OCI-LY7 (cell line): Measurements from ENCODE around the gene TRPV6. TPM values are rescaled to one million over a fixed set of nuclear protein-coding genes. Genes with fewer than 3 reads are reported as not detected.

Experiments
- BruUV-seq: library from RNA; stranded (reverse); fragments of 400-500 nt; replicated peaks from 2 replicates; lab custom pipeline; 2021; lab: Mats Ljungman, UMichigan
- CTCF ChIA-PET: fragments of 300-600 bp; sonication (Branson Sonifier 250); formaldehyde crosslinking; loops from one replicate; lab custom pipeline; 2022; ENCODE audit warnings: antibody characterized with exemption; ENCODE audit not compliant: unreplicated experiment; lab: Charles Lee
- POLR2A ChIA-PET: fragments of 300-600 bp; sonication (Branson Sonifier 250); formaldehyde crosslinking; loops from one replicate; lab custom pipeline; 2022; ENCODE audit warnings: antibody characterized with exemption; lab: Charles Lee
- DNase-seq: peaks from one replicate; pipeline ENCODE4 v3.0.0-alpha.2; 2015; ENCODE audit warnings: low spot score
- H2AFZ ChIP-seq: fragments of 200-600 bp; sonication (generic), shearing (Covaris generic); 2 replicates; pipeline ENCODE4 v1.6.1; 2014; ENCODE audit warnings: mild to moderate bottlenecking, antibody characterized with exemption, low read length, moderate library complexity
- H3K27ac ChIP-seq: fragments of 200-600 bp; sonication (generic); 2 replicates; pipeline ENCODE4 v1.5.1; 2014; ENCODE audit warnings: mixed run types, low read depth, mild to moderate bottlenecking, moderate library complexity, low read length, inconsistent platforms; ENCODE audit not compliant: poor library complexity, severe bottlenecking
- H3K36me3 ChIP-seq: fragments of 200-600 bp; sonication (generic); 2 replicates; pipeline ENCODE4 v1.6.1; 2014; ENCODE audit warnings: mild to moderate bottlenecking, antibody characterized with exemption, low read length, moderate library complexity, mixed read lengths; ENCODE audit not compliant: insufficient read depth
- H3K4me1 ChIP-seq: fragments of 200-600 bp; sonication (generic); 2 replicates; pipeline ENCODE4 v1.5.1; 2014; ENCODE audit warnings: mild to moderate bottlenecking, low read length; ENCODE audit not compliant: insufficient read depth, poor library complexity, severe bottlenecking
- H3K4me2 ChIP-seq: fragments of 200-600 bp; sonication (generic); 2 replicates; pipeline ENCODE4 v1.6.1; 2014; ENCODE audit warnings: mild to moderate bottlenecking, low read length
- H3K4me3 ChIP-seq: fragments of 200-600 bp; sonication (generic); 2 replicates; pipeline ENCODE4 v1.5.1; 2014; ENCODE audit warnings: mild to moderate bottlenecking, low read depth, low read length; ENCODE audit not compliant: poor library complexity, severe bottlenecking
- H3K79me2 ChIP-seq: fragments of 200-600 bp; sonication (generic); 2 replicates; pipeline ENCODE4 v1.6.1; 2016; ENCODE audit warnings: low read depth, mild to moderate bottlenecking, low read length, moderate library complexity, mixed read lengths; ENCODE audit not compliant: insufficient read depth
- H3K9me2 ChIP-seq: fragments of 200-600 bp; sonication (generic); 2 replicates; pipeline ENCODE4 v1.6.1; 2016; ENCODE audit warnings: mild to moderate bottlenecking, low read length, mixed read lengths; ENCODE audit not compliant: insufficient read depth
- H3K9me3 ChIP-seq: fragments of 200-600 bp; sonication (generic); 2 replicates; pipeline ENCODE4 v1.6.1; 2014; ENCODE audit warnings: mild to moderate bottlenecking, mixed run types, low read length, mixed read lengths
- H4K20me1 ChIP-seq: fragments of 200-600 bp; sonication (generic); 2 replicates; pipeline ENCODE4 v1.6.1; 2014; ENCODE audit warnings: mild to moderate bottlenecking, antibody characterized with exemption, low read length, moderate library complexity, mixed read lengths; ENCODE audit not compliant: insufficient read depth
- EZH2phosphoT487 ChIP-seq: fragments of 200-600 bp; sonication (generic); IDR thresholded peaks from 2 replicates; pipeline ENCODE4 v1.6.1; 2018; ENCODE audit warnings: low read depth, borderline replicate concordance, mild to moderate bottlenecking, mixed run types, antibody characterized with exemption, low read length, moderate library complexity, mixed read lengths
- intact Hi-C: fragments of 100-400 bp; cut with micrococcal nuclease; formaldehyde crosslinking; loops from one replicate; pipeline ENCODE4 v1.10.0; 2022; ENCODE audit not compliant: unreplicated experiment
- total RNA-seq, 2 experiments: library from RNA; depleted of rRNA in 1 of 2; stranded (reverse); fragments of >200 nt in 1 of 2; shearing (Covaris generic) in 1 of 2; gene quantifications; 2 replicates each; pipeline ENCODE4 v1.2.3, GENCODE V29; 2014 to 2022
- TF ChIP-seq, protein P1 (sequence below): fragments of 200-600 bp; sonication (generic); conservative IDR thresholded peaks from 2 replicates; pipeline ENCODE4 v1.5.1; 2014; ENCODE audit warnings: mild to moderate bottlenecking, antibody characterized with exemption, low read length, moderate library complexity, mixed read lengths

The TRPV6 gene
- total RNA-seq, 2 experiments from 2014 or later: not detected

DNA sequence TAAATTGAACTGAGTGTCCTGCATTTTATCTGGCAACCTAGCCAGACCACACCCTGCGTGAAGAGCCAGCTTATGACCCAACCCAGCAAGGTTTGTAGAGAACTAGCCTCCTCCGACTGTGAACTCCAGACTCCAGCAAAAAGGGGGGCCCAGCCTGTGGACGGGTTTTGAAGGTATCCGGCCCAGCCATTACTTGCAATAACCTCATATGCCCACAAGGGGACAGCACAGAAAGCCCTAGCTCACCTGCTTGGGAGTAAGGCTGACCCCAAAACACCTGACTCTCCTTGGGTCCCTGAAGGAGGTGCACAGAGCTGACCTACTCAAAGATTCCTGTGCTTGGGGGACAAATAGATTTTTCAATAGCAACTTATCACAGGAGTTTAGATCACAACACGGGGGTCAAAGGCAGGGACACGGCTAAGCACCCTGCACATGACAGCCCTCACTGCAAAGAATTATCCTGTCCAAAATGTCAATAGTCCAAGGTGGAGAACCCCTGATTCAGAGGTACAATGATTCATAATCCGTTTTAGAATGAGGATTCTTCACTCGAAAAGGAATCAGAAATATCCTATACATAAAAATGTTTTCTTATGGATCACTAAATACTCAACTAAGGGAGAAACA is 4.6 kb downstream of the TRPV6 start:
- Histone ChIP-seq H4K20me1 (no peaks in the 10 kb centered on the region), H3K79me2 (no peaks in the 10 kb centered on the region), H3K9me2 (no peaks in the 10 kb centered on the region), H3K9me3 (no peaks in the 10 kb centered on the region), H3K4me2 (no peak overlapping the region), H3K4me3 (no peak overlapping the region), H3K4me1 (no peaks in the 10 kb centered on the region), H2AFZ (no peak overlapping the region), H3K36me3 (no peaks in the 10 kb centered on the region), H3K27ac (no peak overlapping the region)
- ChIA-PET CTCF (interaction anchor here (0.6 to 1.5 kb wide), 2 partner anchors 21 to 122 kb away, joined by 3 to 6 read pairs; no protein-coding TSS in a partner anchor), POLR2A (interaction anchor here (1.4 kb wide), 1 partner anchor 112 kb away, joined by 4 read pairs; no protein-coding TSS in a partner anchor)
- intact Hi-C loops: loop anchor here (1.0 to 2.0 kb wide), 2 partner anchors 122 to 334 kb away; no protein-coding TSS in a partner anchor
- no peak for TF ChIP-seq EZH2phosphoT487
- TF ChIP-seq, protein P1, sequence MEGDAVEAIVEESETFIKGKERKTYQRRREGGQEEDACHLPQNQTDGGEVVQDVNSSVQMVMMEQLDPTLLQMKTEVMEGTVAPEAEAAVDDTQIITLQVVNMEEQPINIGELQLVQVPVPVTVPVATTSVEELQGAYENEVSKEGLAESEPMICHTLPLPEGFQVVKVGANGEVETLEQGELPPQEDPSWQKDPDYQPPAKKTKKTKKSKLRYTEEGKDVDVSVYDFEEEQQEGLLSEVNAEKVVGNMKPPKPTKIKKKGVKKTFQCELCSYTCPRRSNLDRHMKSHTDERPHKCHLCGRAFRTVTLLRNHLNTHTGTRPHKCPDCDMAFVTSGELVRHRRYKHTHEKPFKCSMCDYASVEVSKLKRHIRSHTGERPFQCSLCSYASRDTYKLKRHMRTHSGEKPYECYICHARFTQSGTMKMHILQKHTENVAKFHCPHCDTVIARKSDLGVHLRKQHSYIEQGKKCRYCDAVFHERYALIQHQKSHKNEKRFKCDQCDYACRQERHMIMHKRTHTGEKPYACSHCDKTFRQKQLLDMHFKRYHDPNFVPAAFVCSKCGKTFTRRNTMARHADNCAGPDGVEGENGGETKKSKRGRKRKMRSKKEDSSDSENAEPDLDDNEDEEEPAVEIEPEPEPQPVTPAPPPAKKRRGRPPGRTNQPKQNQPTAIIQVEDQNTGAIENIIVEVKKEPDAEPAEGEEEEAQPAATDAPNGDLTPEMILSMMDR: peak; percentile 87
- peak; percentile 53 for DNase-seq
- BruUV-seq: no TSS peak

DNA sequence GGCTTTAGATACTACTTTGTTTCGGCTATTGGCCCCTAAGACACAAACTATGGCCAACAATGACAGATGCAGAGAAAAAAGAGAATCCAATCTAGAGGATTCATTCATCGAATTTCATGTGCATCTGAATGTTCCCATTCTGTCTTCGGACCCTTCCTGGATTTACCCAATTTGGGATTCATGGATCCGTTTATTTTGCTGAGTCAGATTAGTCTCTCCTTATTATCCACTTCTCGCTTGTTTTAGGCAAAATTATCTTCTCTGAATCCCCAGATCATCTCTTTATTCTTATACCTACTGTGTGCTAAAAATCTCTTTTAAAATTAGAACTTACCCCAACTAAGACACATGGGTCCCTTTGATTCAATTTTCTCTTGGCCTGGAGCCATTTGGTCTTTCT is 6.5 kb downstream of the TRPV6 start:
- DNase-seq: no peak
- ChIA-PET CTCF (interaction anchor here (0.7 kb wide), 1 partner anchor 120 kb away, joined by 4 read pairs; no protein-coding TSS in a partner anchor), POLR2A (no interaction called here)
- H4K20me1 ChIP-seq: no peaks in the 10 kb centered on the region
- H3K4me3 ChIP-seq: no peak overlapping the region
- H3K4me2 ChIP-seq: no peak overlapping the region
- no peak overlapping the region for H2AFZ ChIP-seq
- no peak overlapping the region for H3K27ac ChIP-seq
- H3K36me3 ChIP-seq: no peaks in the 10 kb centered on the region
- intact Hi-C loops: no loop called here
- no peaks in the 10 kb centered on the region for H3K9me2 ChIP-seq
- H3K9me3 ChIP-seq: no peaks in the 10 kb centered on the region
- TF ChIP-seq EZH2phosphoT487: no peak
- TF ChIP-seq, protein P1: no peak
- BruUV-seq: no TSS peak
- H3K79me2 ChIP-seq: no peaks in the 10 kb centered on the region
- no peaks in the 10 kb centered on the region for H3K4me1 ChIP-seq

GRCh38 chr7:142878315-142878714 is 7.2 kb downstream of the TRPV6 start:
- H2AFZ ChIP-seq: no peak overlapping the region
- no peak overlapping the region for H3K4me2 ChIP-seq
- no peak for DNase-seq
- H3K27ac ChIP-seq: no peak overlapping the region
- TF ChIP-seq, protein P1: no peak
- TF ChIP-seq EZH2phosphoT487: no peak
- no peaks in the 10 kb centered on the region for H3K79me2 ChIP-seq
- H4K20me1 ChIP-seq: no peaks in the 10 kb centered on the region
- no peaks in the 10 kb centered on the region for H3K9me2 ChIP-seq
- intact Hi-C loops: no loop called here
- H3K9me3 ChIP-seq: no peaks in the 10 kb centered on the region
- CTCF ChIA-PET: no interaction called here
- no TSS peak for BruUV-seq
- no peak overlapping the region for H3K4me3 ChIP-seq
- POLR2A ChIA-PET: no interaction called here
- H3K36me3 ChIP-seq: no peaks in the 10 kb centered on the region
- no peaks in the 10 kb centered on the region for H3K4me1 ChIP-seq
